ENCODE data around the gene PUM1.

- TF ChIP-seq POLR2A (IDR thresholded peaks at IDR 0.05; ENCODE audit: low read depth, low read length) (no peak), POLR2AphosphoS5 (IDR thresholded peaks at IDR 0.05; ENCODE audit: low read depth, low read length) (no peak)
These were observed 97.1 kb downstream of the PUM1 start for GRCh38 chr1:30968220-30968971.

All from GM12892 (cell line).